Measurements from ENCODE around the gene SMARCAL1. TPM values are rescaled to one million over a fixed set of nuclear protein-coding genes. Genes with fewer than 3 reads are reported as not detected.

Gene SMARCAL1
- polyA plus RNA-seq, 1 donor from 2014 or later = 7.5 TPM

DNA sequence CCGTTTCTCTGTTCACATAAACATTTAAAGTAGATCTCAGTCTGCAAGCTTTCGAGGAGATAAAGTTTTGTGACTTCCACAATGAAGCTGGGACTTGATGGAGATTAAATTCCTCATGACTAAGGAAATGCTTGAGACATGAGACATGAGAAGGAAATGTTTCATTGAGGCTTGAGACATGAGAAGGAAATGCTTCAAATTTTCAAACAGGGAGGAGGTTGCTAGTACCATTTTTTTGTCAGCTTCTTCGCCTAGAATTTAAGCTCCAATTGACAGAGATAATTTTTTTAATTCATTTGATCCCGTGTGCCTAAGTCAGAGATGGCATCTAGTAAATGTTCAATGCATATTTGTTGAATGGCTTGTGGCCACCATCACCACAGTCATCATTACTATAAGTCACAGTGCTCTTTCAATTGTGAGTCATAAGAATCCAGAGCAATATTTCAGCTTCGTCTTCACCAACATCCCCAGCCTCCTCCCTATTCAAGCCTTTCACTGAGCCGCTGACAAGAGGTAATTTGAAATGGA lies 39.5 kb upstream of the SMARCAL1 start:
- H3K36me3 ChIP-seq (ENCODE audit: insufficient read depth, low read length) = no peaks in the 10 kb centered on the region
- H3K27ac ChIP-seq (ENCODE audit: low read length) = peak overlapping the region; percentile 72
- peaks cover 4% of the 10 kb centered on the region for H3F3A ChIP-seq (ENCODE audit: insufficient read depth, low read length, poor library complexity, severe bottlenecking)
- H3K4me3 ChIP-seq (ENCODE audit: low read length) = peak overlapping the region; percentile 95
- H3K9ac ChIP-seq (ENCODE audit: low read length) = peak overlapping the region; percentile 85
- H3K4me2 ChIP-seq (ENCODE audit: low read length) = peak overlapping the region; percentile 84
- TF ChIP-seq, protein P1, sequence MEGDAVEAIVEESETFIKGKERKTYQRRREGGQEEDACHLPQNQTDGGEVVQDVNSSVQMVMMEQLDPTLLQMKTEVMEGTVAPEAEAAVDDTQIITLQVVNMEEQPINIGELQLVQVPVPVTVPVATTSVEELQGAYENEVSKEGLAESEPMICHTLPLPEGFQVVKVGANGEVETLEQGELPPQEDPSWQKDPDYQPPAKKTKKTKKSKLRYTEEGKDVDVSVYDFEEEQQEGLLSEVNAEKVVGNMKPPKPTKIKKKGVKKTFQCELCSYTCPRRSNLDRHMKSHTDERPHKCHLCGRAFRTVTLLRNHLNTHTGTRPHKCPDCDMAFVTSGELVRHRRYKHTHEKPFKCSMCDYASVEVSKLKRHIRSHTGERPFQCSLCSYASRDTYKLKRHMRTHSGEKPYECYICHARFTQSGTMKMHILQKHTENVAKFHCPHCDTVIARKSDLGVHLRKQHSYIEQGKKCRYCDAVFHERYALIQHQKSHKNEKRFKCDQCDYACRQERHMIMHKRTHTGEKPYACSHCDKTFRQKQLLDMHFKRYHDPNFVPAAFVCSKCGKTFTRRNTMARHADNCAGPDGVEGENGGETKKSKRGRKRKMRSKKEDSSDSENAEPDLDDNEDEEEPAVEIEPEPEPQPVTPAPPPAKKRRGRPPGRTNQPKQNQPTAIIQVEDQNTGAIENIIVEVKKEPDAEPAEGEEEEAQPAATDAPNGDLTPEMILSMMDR (IDR thresholded peaks at IDR 0.05; ENCODE audit: poor library complexity, severe bottlenecking) = no peak
- no peak for TF ChIP-seq SMC3 (conservative IDR thresholded peaks at IDR 0.05; ENCODE audit: poor library complexity)
- H4K20me1 ChIP-seq (ENCODE audit: insufficient read depth) = no peaks in the 10 kb centered on the region
- no peaks in the 10 kb centered on the region for H3K9me2 ChIP-seq (ENCODE audit: insufficient read depth, low read length)
- H2AFZ ChIP-seq (ENCODE audit: low read depth, low read length) = peak overlapping the region; percentile 96
- no peaks in the 10 kb centered on the region for H3K79me2 ChIP-seq (replicated peaks; ENCODE audit: insufficient read depth, low read length)
- H3K9me3 ChIP-seq (ENCODE audit: low read length) = no peaks in the 10 kb centered on the region
- H3K27me3 ChIP-seq (ENCODE audit: insufficient read depth, low read depth, low read length) = no peaks in the 10 kb centered on the region

DNA sequence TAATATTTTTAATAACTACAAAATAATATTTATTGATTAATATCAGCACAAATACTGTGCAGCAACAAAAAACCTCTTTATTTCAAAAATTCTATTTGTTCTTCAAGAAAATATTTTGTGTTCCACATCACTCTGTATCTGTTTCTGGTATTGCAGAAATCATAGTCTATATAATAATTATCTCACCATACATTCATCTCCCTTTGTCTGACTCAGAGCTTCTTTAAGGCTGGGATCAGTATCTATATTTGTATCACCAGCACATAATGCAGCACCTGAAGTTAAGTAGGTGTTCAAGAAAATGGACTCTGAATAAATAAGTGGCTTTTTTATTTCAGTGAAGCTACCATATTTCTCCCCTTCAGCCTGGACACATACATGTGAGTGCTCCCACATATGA lies 38.4 kb upstream of the SMARCAL1 start:
- no peaks in the 10 kb centered on the region for H3K36me3 ChIP-seq (ENCODE audit: insufficient read depth, low read length)
- no peak overlapping the region for H3K4me3 ChIP-seq (ENCODE audit: low read length)
- H3K9ac ChIP-seq (ENCODE audit: low read length) = no peak overlapping the region
- TF ChIP-seq POLR2AphosphoS5 (IDR thresholded peaks at IDR 0.05) = no peak
- no peak for TF ChIP-seq RAD21 (conservative IDR thresholded peaks at IDR 0.05)
- TF ChIP-seq MXI1 (conservative IDR thresholded peaks at IDR 0.05; ENCODE audit: poor library complexity, severe bottlenecking) = no peak
- no peak for TF ChIP-seq EP300 (conservative IDR thresholded peaks at IDR 0.05; ENCODE audit: poor library complexity, severe bottlenecking)
- no peak overlapping the region for H3K4me2 ChIP-seq (ENCODE audit: low read length)
- peaks cover 4% of the 10 kb centered on the region for H3F3A ChIP-seq (ENCODE audit: insufficient read depth, low read length, poor library complexity, severe bottlenecking)
- H3K27ac ChIP-seq (ENCODE audit: low read length) = no peak overlapping the region
- no peaks in the 10 kb centered on the region for H3K9me2 ChIP-seq (ENCODE audit: insufficient read depth, low read length)
- H3K9me3 ChIP-seq (ENCODE audit: low read length) = no peaks in the 10 kb centered on the region
- no peaks in the 10 kb centered on the region for H4K20me1 ChIP-seq (ENCODE audit: insufficient read depth)
- no peak overlapping the region for H2AFZ ChIP-seq (ENCODE audit: low read depth, low read length)
- no peaks in the 10 kb centered on the region for H3K27me3 ChIP-seq (ENCODE audit: insufficient read depth, low read depth, low read length)
- H3K79me2 ChIP-seq (replicated peaks; ENCODE audit: insufficient read depth, low read length) = no peaks in the 10 kb centered on the region

DNA sequence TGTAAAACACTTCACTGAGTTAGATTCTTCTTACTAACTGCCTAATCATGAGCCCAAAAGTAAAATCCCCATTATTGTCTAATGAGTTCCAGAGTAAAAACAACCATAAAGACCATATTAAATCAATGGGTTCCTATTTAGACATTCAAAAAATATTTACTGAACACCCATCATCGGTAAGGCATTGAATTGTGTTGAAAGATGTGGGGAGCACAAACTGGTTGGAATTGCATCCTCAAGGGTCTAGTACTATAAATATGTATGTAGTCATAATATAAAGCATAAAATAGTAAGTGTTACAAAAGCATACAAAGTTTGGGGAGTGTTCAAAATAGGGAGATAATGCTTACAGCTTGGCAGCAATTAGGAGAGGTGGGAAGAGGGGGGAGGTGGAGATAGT lies 37.0 kb upstream of the SMARCAL1 start:
- H3K9me2 ChIP-seq (ENCODE audit: insufficient read depth, low read length) = no peaks in the 10 kb centered on the region
- no peak for TF ChIP-seq MXI1 (conservative IDR thresholded peaks at IDR 0.05; ENCODE audit: poor library complexity, severe bottlenecking)
- TF ChIP-seq, protein P2, sequence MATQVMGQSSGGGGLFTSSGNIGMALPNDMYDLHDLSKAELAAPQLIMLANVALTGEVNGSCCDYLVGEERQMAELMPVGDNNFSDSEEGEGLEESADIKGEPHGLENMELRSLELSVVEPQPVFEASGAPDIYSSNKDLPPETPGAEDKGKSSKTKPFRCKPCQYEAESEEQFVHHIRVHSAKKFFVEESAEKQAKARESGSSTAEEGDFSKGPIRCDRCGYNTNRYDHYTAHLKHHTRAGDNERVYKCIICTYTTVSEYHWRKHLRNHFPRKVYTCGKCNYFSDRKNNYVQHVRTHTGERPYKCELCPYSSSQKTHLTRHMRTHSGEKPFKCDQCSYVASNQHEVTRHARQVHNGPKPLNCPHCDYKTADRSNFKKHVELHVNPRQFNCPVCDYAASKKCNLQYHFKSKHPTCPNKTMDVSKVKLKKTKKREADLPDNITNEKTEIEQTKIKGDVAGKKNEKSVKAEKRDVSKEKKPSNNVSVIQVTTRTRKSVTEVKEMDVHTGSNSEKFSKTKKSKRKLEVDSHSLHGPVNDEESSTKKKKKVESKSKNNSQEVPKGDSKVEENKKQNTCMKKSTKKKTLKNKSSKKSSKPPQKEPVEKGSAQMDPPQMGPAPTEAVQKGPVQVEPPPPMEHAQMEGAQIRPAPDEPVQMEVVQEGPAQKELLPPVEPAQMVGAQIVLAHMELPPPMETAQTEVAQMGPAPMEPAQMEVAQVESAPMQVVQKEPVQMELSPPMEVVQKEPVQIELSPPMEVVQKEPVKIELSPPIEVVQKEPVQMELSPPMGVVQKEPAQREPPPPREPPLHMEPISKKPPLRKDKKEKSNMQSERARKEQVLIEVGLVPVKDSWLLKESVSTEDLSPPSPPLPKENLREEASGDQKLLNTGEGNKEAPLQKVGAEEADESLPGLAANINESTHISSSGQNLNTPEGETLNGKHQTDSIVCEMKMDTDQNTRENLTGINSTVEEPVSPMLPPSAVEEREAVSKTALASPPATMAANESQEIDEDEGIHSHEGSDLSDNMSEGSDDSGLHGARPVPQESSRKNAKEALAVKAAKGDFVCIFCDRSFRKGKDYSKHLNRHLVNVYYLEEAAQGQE (IDR thresholded peaks at IDR 0.05; ENCODE audit: borderline replicate concordance) = no peak
- no peak for TF ChIP-seq EZH2 (IDR thresholded peaks at IDR 0.05; ENCODE audit: borderline replicate concordance, insufficient read depth, low read length, poor library complexity, severe bottlenecking)
- TF ChIP-seq POLR2AphosphoS5 (IDR thresholded peaks at IDR 0.05) = no peak
- no peak for TF ChIP-seq TAF1 (IDR thresholded peaks at IDR 0.05; ENCODE audit: low read depth)
- TF ChIP-seq SMC3 (conservative IDR thresholded peaks at IDR 0.05; ENCODE audit: poor library complexity) = no peak
- TF ChIP-seq, protein P1 (IDR thresholded peaks at IDR 0.05; ENCODE audit: poor library complexity, severe bottlenecking) = no peak
- no peak for TF ChIP-seq RAD21 (conservative IDR thresholded peaks at IDR 0.05)
- TF ChIP-seq EP300 (conservative IDR thresholded peaks at IDR 0.05; ENCODE audit: poor library complexity, severe bottlenecking) = no peak
- H3K27ac ChIP-seq (ENCODE audit: low read length) = no peak overlapping the region
- H3K79me2 ChIP-seq (replicated peaks; ENCODE audit: insufficient read depth, low read length) = no peaks in the 10 kb centered on the region
- no peak overlapping the region for H2AFZ ChIP-seq (ENCODE audit: low read depth, low read length)
- no peak overlapping the region for H3K9ac ChIP-seq (ENCODE audit: low read length)
- H3K4me3 ChIP-seq (ENCODE audit: low read length) = no peak overlapping the region
- no peaks in the 10 kb centered on the region for H4K20me1 ChIP-seq (ENCODE audit: insufficient read depth)
- no peaks in the 10 kb centered on the region for H3F3A ChIP-seq (ENCODE audit: insufficient read depth, low read length, poor library complexity, severe bottlenecking)
- H3K36me3 ChIP-seq (ENCODE audit: insufficient read depth, low read length) = no peaks in the 10 kb centered on the region
- no peaks in the 10 kb centered on the region for H3K27me3 ChIP-seq (ENCODE audit: insufficient read depth, low read depth, low read length)
- H3K9me3 ChIP-seq (ENCODE audit: low read length) = no peaks in the 10 kb centered on the region
- no peak overlapping the region for H3K4me2 ChIP-seq (ENCODE audit: low read length)

All from neural cell (in vitro differentiated cells).